ENCODE results near the gene DOCK1.

- TF ChIP-seq CTCF (conservative IDR thresholded peaks at IDR 0.05 in 1 of 2, IDR thresholded peaks at IDR 0.05 in 1 of 2; ENCODE audit: low read depth in 1 of 2, low read length in 2 of 2) (no peak), EZH2 (IDR thresholded peaks at IDR 0.05; ENCODE audit: low read length, missing control alignments) (no peak)
Measured at GRCh38 chr10:126955396-126955795, 50.2 kb downstream of the DOCK1 start.

Data from fibroblast of lung (primary cell).